DMS53 treated with DMSO at 0.1 percent for 48 hours (cell line): ENCODE results near the gene LONP1.
"Not testable (repeated sequence)": the region's sequence is repeated elsewhere in the genome, so short reads cannot be mapped to it uniquely, and the experiment has no call there.

ENCODE experiments used
- DNase-seq: peaks from one replicate; lab custom pipeline; 2025; ENCODE audit not compliant: unreplicated experiment; lab: John Stamatoyannopoulos, UW

LONP1 gene

DNA sequence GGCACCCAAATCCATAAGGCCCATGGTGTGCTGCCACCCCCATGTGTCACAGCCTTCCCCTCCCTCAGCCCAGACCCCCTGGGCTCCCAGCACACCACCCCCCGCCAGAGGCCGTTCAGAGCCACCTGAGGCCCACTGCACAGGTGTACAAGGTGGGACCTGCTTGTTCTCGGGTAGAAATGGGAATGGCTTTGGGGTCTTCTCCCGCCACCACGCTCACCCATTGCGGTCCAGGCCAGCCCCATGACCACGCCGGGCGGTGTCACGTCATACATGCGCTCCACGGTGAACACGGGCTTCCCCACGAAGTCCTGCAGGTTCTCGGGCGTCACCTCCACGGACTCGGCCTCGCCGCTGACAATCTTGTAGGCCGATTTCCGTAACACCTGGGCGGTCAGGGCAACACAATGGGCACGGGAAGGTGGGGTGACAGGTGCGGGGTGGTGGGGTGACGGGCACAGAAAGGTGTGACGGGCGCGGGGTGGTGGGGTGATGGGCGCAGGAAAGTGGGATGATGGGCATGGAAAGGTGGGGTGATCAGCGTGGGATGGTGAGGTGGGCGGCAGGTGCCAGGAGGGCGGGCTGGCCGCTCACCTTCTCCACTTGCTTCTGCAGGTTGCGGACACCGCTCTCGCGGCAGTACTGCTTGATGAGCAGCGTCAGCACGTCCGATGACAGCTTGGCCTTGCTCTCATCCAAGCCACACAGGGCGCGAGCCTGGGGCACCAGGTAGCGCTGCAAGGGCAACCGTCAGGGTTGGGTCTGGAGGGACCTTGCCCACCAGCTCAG is 25.6 kb downstream of the LONP1 start:
- no peak for DNase-seq

DNA sequence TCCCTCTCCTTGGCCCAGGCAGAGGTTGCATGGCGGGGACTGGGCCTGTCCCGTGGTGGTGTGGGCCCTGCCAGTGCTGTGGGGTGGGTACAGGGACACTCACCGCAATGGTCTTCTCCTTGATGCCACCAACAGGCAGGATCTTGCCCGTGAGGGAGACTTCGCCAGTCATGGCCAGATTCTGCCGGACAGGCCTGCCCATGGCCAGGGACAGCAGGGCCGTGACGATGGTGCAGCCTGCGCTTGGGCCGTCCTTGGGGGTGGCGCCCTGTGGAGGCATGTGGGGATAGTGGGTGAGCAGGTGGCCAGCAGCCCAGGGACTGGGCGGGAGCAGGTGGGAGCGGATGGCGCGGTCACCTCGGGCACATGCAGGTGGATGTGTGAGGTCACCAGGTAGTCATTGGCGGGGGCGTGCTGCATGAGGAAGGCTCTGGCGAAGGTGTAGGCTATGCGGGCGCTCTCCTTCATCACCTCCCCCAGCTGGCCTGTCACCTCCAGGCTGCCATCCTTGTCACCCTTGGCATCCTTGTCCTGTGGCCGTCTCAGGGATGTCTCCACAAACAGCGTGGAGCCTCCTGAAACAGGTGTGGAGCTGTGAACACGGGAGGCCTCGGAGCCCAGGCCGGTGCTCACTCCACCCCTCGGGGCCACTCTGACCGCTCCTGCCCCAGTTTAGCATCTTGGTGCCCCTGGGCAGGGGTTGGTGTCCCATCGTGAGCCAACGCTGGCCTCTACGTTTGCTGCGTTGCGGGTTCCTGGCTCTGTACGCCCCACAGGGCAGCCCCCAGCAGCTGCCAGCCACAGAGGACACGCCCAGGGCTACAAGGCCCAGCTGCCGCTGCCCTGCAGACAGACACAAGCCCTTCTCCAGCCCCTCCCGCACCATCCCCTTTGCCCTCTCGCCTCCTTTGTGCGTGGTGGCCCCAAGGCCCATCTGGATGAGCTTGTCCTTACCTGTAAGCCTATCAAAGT is 26.5 kb downstream of the LONP1 start:
- no peak for DNase-seq

DNA sequence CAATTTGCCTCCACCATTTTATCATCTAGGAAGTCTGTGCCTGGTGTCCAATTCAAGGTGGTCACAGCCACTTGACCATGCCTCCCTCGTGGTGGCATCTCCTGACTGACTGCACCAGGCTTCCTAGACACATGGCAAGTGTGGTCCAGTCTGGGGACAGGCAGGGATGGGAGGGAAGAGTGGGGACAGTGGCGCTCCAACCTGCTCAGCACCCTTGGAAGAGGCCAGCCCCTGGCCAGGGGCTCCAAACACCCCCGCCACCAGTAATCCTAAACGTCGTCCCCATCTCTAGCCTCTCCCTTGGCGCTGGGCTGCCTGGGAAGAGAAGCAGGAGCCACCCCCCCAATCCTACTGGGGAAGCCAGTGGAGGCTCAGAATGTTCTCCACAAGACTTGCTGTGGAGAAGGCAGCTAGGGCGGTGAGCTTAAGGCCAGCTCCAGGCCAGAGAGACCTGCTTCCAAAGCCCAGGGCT is 27.2 kb downstream of the LONP1 start:
- no peak for DNase-seq

DNA sequence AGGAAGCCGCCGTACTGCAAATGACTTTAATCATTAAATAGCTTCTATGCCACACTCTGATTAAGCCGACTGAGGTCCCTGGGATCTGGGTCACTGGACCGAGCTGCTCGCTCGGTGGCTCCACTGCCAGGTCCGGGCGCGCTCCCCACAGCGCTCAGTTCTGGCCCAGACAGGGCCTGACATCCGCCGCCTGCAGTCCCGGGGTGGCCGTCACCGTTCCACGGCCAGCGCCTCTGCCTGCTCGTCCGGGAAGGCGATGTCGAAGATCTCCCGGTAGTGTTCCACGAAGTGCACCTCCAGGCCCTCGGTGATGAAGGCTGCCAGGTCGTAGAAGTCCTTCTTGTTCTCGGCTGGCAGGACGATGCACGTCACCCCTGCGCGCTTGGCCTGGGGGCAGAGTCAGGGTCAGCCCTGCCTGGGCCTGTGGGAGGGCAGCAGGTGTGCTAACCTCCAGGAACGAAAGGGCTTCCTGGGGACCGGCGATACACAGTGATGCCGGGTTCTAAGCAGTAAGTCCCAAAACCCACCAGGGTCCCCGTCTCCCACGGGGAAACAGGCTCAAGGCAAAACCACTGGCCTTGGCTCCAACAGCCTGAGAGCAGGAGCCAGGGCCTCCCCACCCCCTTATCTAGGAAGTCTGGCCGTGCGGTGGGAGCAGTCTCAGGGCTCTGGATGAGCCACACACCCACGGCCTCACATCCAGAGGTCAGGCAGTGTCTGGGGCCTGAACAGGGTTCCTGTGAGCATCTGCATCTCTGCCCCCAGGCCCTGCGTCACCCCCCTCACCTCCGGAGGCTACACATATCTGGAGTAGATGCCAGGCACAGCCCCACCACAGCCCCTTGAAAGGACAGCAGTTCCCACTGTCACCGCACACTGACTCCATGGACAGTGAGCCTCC is 27.9 kb downstream of the LONP1 start:
- DNase-seq: no peak

DNA sequence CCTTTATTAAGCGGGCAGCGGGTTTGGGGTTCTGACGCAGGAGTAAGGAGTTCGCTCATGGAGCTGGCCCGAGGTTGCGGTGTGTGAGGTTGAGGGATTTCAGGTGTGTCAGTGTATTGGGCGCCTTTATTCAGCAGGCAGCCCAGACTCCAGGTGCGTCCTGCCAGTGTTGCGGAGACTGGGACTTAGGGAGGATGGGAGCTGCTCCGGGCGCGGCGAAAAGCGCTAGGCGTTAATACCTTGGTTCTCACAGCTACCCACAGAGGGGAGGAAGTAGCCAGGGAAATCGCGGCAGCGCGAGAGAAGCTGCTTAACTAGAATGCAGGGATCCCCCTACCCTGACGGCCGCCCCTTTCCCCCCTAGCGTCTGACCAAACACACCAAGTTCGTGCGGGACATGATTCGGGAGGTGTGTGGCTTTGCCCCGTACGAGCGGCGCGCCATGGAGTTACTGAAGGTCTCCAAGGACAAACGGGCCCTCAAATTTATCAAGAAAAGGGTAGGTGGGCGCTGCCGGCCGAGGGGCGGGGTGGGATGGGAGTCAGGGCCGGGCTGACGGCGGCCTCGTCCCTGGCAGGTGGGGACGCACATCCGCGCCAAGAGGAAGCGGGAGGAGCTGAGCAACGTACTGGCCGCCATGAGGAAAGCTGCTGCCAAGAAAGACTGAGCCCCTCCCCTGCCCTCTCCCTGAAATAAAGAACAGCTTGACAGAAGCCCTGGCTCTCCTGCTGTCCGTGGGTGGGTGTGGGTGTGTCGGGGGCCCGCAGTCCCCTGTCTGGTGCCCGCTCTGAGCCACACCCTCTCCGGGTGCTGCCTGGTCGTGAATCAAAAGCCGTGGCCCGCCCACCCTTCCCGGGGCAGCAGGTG is 28.8 kb downstream of the LONP1 start:
- no peak for DNase-seq

DNA sequence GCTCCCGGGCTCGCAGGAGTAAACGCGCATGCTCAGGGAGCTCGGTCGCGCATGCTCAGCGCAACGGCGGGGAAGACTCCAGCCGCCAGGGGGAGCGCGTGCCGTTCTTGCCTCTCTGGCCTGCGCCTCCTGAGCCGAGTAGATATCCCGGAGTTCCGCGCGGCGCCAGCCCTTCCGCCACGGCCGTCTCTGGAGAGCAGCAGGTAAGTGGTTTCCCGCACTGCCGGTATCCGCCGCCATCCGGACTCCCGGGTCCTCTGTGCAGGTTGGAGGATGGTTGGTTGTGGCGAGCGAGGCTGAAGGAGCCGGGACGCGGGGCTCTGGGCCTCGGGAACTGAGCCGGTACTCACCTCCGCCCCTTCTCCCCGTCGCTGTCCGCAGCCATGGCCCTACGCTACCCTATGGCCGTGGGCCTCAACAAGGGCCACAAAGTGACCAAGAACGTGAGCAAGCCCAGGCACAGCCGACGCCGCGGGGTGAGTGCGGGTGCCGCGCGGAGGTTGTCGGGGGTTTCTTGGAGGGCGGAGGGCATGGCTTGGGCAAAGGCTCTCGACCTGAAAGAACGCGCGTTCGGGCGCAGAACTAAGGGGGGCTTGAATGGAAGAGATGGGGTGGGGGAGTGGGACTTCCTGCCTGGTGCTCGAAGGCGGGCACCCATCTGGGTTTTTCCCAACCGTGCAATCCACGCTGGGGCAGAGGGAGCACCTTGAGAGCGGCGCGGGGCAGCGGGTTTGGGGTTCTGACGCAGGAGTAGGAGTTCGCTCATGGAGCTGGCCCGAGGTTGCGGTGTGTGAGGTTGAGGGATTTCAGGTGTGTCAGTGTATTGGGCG is 29.6 kb downstream of the LONP1 start, which contains the start of gene RPL36:
RPL36 (plus strand) TSS at position 171 of the 830 bp plus-strand sequence; CDS start at position 384, 213 bp downstream.
- peak; percentile 77 for DNase-seq

DNA sequence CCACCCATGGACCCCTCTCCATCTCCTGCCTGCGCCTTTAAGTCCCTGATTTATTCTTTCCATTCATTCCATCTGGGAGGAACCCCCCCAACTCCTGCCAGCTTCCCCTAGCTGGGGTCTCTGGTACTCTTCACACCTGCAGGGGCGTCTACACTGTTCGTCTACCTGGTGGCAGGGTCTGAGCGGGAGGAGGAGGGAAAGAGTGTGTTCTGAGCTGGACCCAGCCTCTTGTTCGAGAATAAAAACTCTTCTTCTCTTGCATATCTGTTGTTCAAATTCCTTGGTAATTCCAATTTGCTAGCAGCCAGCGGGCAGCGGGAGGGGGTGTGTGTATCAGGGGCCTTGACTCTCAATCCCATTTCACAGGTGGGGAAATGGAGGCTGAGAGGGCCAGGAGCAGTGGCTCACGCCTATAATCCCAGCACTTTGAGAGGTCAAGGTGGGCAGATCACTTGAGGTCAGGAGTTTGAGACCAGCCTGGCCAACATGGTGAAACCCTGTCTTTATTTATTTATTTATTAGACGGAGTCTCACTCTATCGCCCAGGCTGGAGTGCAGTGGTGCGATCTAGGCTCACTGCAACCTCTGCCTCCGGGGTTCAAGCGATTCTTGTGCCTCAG is 31.6 kb downstream of the LONP1 start:
- not testable (repeated sequence) for DNase-seq

DNA sequence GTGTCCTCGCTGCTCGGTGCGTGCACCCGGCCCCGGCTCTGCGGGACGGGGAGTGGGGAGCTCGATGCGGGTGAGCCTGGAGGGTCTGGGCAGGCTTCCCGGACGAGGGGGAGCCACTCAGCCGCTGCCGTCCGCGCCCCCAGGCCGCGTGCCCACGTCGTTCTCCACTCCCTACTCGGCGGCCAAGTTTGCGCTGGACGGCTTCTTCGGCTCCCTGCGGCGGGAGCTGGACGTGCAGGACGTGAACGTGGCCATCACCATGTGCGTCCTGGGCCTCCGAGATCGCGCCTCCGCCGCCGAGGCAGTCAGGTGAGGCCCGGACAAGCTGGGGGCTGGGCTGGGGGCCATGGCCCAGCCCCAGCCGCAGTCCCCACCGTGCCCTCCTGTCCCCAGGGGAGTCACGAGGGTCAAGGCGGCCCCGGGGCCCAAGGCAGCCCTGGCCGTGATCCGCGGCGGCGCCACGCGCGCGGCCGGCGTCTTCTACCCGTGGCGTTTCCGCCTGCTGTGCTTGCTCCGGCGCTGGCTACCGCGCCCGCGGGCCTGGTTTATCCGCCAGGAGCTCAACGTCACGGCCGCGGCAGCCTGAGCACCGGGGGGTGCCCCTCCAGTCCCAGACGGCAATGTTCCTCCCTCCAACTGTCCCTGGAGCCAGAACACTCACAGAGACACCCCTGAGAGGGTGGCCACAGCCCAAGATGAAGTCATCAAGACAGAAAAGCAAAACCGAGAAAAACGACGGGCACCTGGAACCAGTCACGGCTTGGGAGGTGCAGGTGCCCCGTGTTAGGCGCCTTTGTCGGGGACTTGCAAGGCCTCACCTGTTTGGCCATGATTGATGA is 32.4 kb downstream of the LONP1 start:
- no peak for DNase-seq

DNA sequence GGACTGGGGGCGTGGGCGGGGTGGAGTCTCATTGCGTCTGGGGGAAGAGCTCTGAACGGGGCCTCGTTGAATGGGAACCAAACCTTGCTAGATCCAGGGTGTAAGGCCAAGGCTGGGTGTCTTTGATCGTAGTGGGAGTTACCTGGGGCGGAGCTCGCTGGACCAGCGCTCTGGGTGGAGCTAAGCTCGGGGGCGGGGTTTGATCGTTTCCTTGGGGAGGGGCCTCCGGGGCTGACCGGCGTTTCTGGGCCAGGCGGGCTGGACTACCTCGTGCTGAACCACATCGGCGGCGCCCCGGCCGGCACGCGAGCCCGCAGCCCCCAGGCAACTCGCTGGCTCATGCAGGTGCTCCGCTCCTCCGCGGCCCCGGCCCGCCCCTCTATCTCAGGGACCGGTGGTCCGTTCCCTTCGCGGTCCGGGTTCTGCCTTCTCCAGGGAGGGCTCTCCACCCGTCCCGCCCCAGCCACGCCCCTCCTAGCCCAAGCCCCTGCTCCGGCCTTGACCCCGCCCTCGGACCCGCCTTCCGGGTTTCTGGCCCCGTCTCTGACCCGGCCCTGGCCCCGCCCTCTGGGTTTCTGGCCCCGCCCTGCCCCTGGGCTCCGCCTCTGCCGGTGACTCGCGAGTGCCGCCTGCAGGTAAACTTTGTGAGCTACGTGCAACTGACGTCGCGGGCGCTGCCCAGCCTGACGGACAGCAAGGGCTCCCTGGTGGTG is 33.1 kb downstream of the LONP1 start:
- DNase-seq: peak; percentile 69

DNA sequence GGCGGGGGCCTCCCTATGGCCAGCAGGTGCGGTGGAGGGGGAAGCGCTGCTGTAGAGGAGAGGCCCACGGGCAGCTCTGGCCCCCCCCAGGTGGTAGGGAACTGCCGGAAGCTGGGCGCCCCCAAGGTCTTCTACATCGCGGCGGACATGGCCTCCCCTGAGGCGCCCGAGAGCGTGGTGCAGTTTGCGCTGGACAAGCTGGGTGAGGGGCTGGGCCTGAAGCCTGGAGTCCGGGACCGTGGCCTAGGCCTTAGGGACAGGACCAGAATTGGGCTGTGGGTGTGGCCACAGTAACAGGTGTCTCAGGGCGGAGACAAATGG is 33.7 kb downstream of the LONP1 start:
- no peak for DNase-seq

DNA sequence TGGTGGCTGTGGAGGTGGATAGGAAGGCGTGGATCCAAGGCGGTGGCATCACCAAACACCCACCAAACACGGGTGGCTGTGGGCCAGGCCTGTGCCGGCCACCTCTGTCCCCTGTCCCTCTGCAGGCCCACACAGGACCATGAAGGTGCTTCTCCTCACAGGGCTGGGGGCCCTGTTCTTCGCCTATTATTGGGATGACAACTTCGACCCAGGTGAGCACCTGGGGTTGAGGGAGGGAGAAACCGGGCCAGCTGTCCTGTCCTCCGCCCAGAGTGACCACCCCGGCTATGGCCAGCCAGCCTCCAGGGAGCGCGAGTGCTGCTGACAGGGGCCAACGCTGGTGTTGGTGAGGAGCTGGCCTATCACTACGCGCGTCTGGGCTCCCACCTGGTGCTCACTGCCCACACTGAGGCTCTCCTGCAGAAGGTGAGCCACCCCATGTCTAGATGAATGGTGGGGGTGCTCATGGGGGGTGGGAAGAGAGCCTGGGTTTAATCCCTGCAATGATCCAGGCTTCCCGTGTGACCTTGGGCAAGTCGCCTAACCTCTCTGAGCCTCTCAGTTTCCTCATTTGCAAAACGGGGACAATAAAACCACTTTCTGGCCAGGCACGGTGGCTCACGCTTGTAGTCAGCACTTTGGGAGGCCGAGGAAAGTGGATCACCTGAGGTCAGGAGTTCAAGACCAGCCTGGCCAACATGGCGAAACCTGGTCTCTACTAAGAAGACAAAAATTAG is 35.1 kb downstream of the LONP1 start:
- DNase-seq: no peak

DNA sequence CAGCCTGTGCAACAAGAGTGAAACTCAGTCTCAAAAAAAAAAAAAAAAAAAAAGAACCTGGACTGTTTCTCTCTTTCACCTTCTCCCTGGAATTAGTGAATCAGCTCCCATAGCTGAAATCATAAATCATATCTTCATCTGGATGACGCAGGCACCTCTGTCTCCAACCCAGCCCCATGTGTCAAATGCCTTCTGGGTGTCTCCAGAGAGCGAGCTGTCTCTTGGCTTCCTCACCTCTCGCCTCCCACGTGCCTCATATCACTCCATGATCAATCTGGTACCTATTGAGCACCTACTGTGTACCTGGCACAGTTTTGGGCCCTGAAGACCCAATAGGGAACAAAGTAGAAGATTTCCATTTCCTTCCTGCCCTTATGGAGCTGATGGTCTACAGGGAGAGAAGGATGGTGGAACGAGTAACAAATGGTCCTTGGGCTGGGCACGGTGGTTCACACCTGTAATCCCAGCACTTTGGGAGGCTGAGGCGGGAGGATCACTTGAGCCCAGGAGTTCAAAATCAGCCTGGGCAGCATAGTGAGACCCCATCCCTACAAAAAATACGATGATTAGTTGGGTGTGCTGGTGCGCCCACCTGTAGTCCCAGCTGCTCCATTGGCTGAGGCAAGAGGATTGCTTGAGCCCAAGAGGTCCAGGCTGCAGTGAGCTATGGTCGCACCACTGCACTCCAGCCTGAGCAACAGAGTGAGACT is 36.6 kb downstream of the LONP1 start:
- DNase-seq: no peak

DNA sequence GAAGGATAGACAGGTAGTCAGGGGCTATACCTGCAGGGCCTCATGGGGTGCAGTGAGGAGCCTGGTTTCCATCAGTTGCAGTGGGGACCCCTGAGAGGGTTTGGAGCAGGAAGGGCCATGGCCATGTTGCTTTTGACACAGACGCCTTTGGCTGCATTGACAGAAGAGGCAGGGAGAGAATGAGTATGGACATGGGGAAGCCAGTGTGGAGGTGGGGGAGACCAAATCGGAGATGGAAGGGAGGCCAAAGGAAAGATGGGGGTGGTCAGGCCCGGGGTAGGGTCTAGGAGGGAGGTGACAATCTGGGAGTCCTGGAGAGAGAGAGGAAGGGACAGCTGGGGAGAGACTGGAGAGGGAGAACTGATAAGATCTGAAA is 37.9 kb downstream of the LONP1 start:
- DNase-seq: no peak

DNA sequence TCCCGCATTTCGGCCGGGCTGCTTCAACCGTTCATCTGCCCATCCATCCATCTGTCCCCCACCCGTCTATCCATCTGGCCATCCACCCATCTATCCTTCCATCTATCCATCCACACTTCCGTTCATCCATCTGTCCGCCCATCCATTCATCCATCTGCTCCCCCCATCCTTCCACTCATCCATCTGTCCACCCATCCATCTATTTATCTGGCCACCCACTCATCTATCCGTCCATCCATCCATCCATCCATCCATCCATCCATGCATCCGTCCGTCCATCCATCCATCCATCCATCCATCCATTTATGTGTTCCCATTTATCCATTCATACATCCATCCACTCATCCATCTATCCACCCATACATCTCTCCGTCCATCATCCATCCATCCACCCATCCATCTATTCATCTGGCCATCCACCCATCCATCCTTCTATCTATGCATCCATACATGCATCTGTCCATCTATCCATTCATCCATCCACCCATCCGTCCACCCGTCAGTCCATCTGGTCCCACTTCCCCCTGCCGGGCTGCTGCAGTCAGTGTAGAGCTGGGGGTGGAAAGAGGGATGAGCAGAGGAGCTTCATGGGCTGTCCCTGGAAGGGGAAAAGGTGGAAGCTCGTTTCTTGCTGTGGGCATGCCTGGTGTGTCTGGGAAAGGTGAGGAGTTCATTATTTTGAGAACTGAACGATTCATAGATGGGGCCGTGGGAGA is 38.4 kb downstream of the LONP1 start:
- DNase-seq: no peak
